Measurements from ENCODE around the gene R3HDM4.
A peak's percentile ranks its signal among the peaks of the same experiment; 100 is the strongest.
"Not testable (repeated sequence)": the region's sequence is repeated elsewhere in the genome, so short reads cannot be mapped to it uniquely, and the experiment has no call there.

Gene R3HDM4

GRCh38 chr19:911197-912033, 1.6 kb downstream of the R3HDM4 start:
- no peak for DNase-seq

- DNase-seq: no peak
These were observed 5.7 kb downstream of the R3HDM4 start for GRCh38 chr19:907183-907853.

- DNase-seq: no peak
These were observed 6.5 kb downstream of the R3HDM4 start for GRCh38 chr19:906480-906879.

- DNase-seq: no peak
These were observed 8.5 kb downstream of the R3HDM4 start for GRCh38 chr19:904545-904944.

- no peak for DNase-seq
These were observed 9.7 kb downstream of the R3HDM4 start for GRCh38 chr19:903266-903797.

- DNase-seq: no peak
These were observed 10.4 kb downstream of the R3HDM4 start for GRCh38 chr19:902446-903226.

GRCh38 chr19:902093-902370, 11.0 kb downstream of the R3HDM4 start:
- no peak for DNase-seq

GRCh38 chr19:901216-902092, 11.6 kb downstream of the R3HDM4 start:
- no peak for DNase-seq

GRCh38 chr19:900302-901111, 12.5 kb downstream of the R3HDM4 start:
- DNase-seq: no peak

GRCh38 chr19:900043-900301, 13.0 kb downstream of the R3HDM4 start:
- no peak for DNase-seq

GRCh38 chr19:899336-900042, 13.5 kb downstream of the R3HDM4 start:
- DNase-seq: no peak

- no peak for DNase-seq
These were observed 14.4 kb downstream of the R3HDM4 start for GRCh38 chr19:898663-899062.

GRCh38 chr19:897442-898039, 15.5 kb downstream of the R3HDM4 start:
- DNase-seq: no peak

GRCh38 chr19:896999-897398, 16.0 kb downstream of the R3HDM4 start:
- DNase-seq: no peak

GRCh38 chr19:896434-896833, 16.6 kb downstream of the R3HDM4 start:
- DNase-seq: no peak

- peak; percentile 95 for DNase-seq
These were observed 19.9 kb downstream of the R3HDM4 start, which contains the start of the genes MED16 and RNU6-9 for GRCh38 chr19:892894-893689. MED16 (minus strand) TSS chr19:893187; CDS start chr19:891131, 2,056 bp downstream. RNU6-9 (plus strand) TSS chr19:893484.

GRCh38 chr19:892243-892893, 20.7 kb downstream of the R3HDM4 start:
- DNase-seq: no peak

- not testable (repeated sequence) for DNase-seq
These were observed 21.4 kb downstream of the R3HDM4 start for GRCh38 chr19:891421-892200.
